ENCODE results near the gene NOVA1.

NOVA1 gene

GRCh38 chr14:26410189-26410685 is 187.6 kb downstream of the NOVA1 start:
- Histone ChIP-seq H3K27me3 (ENCODE audit: insufficient read depth, low read length) (peaks cover 10% of the 10 kb centered on the region), H3K4me3 (ENCODE audit: low read depth, low read length) (no peak overlapping the region), H3K79me2 (ENCODE audit: control insufficient read depth, insufficient read depth, low read length, unreplicated experiment) (no peaks in the 10 kb centered on the region), H3K27ac (ENCODE audit: low read depth, low read length) (no peak overlapping the region), H3K4me1 (ENCODE audit: control insufficient read depth, insufficient read depth, low read length, unreplicated experiment) (no peaks in the 10 kb centered on the region), H2AFZ (ENCODE audit: low read length, unreplicated experiment) (no peak overlapping the region), H3K36me3 (ENCODE audit: insufficient read depth, low read length) (no peaks in the 10 kb centered on the region)

- H2AFZ ChIP-seq (ENCODE audit: low read length, unreplicated experiment): no peak overlapping the region
- no peaks in the 10 kb centered on the region for H3K36me3 ChIP-seq (ENCODE audit: insufficient read depth, low read length)
- no peak overlapping the region for H3K27ac ChIP-seq (ENCODE audit: low read depth, low read length)
- H3K4me3 ChIP-seq (ENCODE audit: low read depth, low read length): no peak overlapping the region
- peaks cover 22% of the 10 kb centered on the region for H3K27me3 ChIP-seq (ENCODE audit: insufficient read depth, low read length)
- H3K4me1 ChIP-seq (ENCODE audit: control insufficient read depth, insufficient read depth, low read length, unreplicated experiment): no peaks in the 10 kb centered on the region
- no peaks in the 10 kb centered on the region for H3K79me2 ChIP-seq (ENCODE audit: control insufficient read depth, insufficient read depth, low read length, unreplicated experiment)
Measured at GRCh38 chr14:26404927-26405326, 192.9 kb downstream of the NOVA1 start.

GRCh38 chr14:26403760-26404159 is 194.1 kb downstream of the NOVA1 start:
- H3K4me3 ChIP-seq (ENCODE audit: low read depth, low read length): no peak overlapping the region
- H3K4me1 ChIP-seq (ENCODE audit: control insufficient read depth, insufficient read depth, low read length, unreplicated experiment): no peaks in the 10 kb centered on the region
- H3K27me3 ChIP-seq (ENCODE audit: insufficient read depth, low read length): peaks cover 25% of the 10 kb centered on the region; the same call in 1 of the 2 replicates
- H3K79me2 ChIP-seq (ENCODE audit: control insufficient read depth, insufficient read depth, low read length, unreplicated experiment): no peaks in the 10 kb centered on the region
- H2AFZ ChIP-seq (ENCODE audit: low read length, unreplicated experiment): no peak overlapping the region
- H3K36me3 ChIP-seq (ENCODE audit: insufficient read depth, low read length): no peaks in the 10 kb centered on the region
- H3K27ac ChIP-seq (ENCODE audit: low read depth, low read length): no peak overlapping the region

- Histone ChIP-seq H2AFZ (ENCODE audit: low read length, unreplicated experiment) (no peak overlapping the region), H3K27me3 (ENCODE audit: insufficient read depth, low read length) (peaks cover 25% of the 10 kb centered on the region; the same call in 1 of the 2 replicates), H3K4me3 (ENCODE audit: low read depth, low read length) (no peak overlapping the region), H3K27ac (ENCODE audit: low read depth, low read length) (no peak overlapping the region), H3K36me3 (ENCODE audit: insufficient read depth, low read length) (no peaks in the 10 kb centered on the region), H3K79me2 (ENCODE audit: control insufficient read depth, insufficient read depth, low read length, unreplicated experiment) (no peaks in the 10 kb centered on the region), H3K4me1 (ENCODE audit: control insufficient read depth, insufficient read depth, low read length, unreplicated experiment) (no peaks in the 10 kb centered on the region)
Measured at GRCh38 chr14:26402126-26402525, 195.7 kb downstream of the NOVA1 start.

GRCh38 chr14:26401179-26401968 is 196.5 kb downstream of the NOVA1 start:
- Histone ChIP-seq H3K4me1 (ENCODE audit: control insufficient read depth, insufficient read depth, low read length, unreplicated experiment) (no peaks in the 10 kb centered on the region), H3K27me3 (ENCODE audit: insufficient read depth, low read length) (peaks cover 25% of the 10 kb centered on the region; the same call in 1 of the 2 replicates), H2AFZ (ENCODE audit: low read length, unreplicated experiment) (no peak overlapping the region), H3K79me2 (ENCODE audit: control insufficient read depth, insufficient read depth, low read length, unreplicated experiment) (no peaks in the 10 kb centered on the region), H3K36me3 (ENCODE audit: insufficient read depth, low read length) (no peaks in the 10 kb centered on the region), H3K4me3 (ENCODE audit: low read depth, low read length) (no peak overlapping the region), H3K27ac (ENCODE audit: low read depth, low read length) (no peak overlapping the region)

GRCh38 chr14:26400373-26400772 is 197.5 kb downstream of the NOVA1 start:
- no peak overlapping the region for H2AFZ ChIP-seq (ENCODE audit: low read length, unreplicated experiment)
- no peak overlapping the region for H3K27ac ChIP-seq (ENCODE audit: low read depth, low read length)
- no peak overlapping the region for H3K4me3 ChIP-seq (ENCODE audit: low read depth, low read length)
- H3K4me1 ChIP-seq (ENCODE audit: control insufficient read depth, insufficient read depth, low read length, unreplicated experiment): no peaks in the 10 kb centered on the region
- H3K79me2 ChIP-seq (ENCODE audit: control insufficient read depth, insufficient read depth, low read length, unreplicated experiment): no peaks in the 10 kb centered on the region
- H3K36me3 ChIP-seq (ENCODE audit: insufficient read depth, low read length): no peaks in the 10 kb centered on the region
- peaks cover 25% of the 10 kb centered on the region; the same call in 1 of the 2 replicates for H3K27me3 ChIP-seq (ENCODE audit: insufficient read depth, low read length)

GRCh38 chr14:26398616-26399015 is 199.2 kb downstream of the NOVA1 start:
- Histone ChIP-seq H2AFZ (ENCODE audit: low read length, unreplicated experiment) (no peak overlapping the region), H3K4me1 (ENCODE audit: control insufficient read depth, insufficient read depth, low read length, unreplicated experiment) (no peaks in the 10 kb centered on the region), H3K27me3 (ENCODE audit: insufficient read depth, low read length) (peaks cover 14% of the 10 kb centered on the region; the same call in 1 of the 2 replicates), H3K79me2 (ENCODE audit: control insufficient read depth, insufficient read depth, low read length, unreplicated experiment) (no peaks in the 10 kb centered on the region), H3K27ac (ENCODE audit: low read depth, low read length) (no peak overlapping the region), H3K4me3 (ENCODE audit: low read depth, low read length) (no peak overlapping the region), H3K36me3 (ENCODE audit: insufficient read depth, low read length) (no peaks in the 10 kb centered on the region)
